ENCODE measurements around the gene TUBGCP6.

Gene TUBGCP6

GRCh38 chr22:50257451-50258360 is 12.9 kb upstream of the TUBGCP6 start:
- no peak for TF ChIP-seq ARNTL (CRISPR knock-in tag; IDR thresholded peaks at IDR 0.05; ENCODE audit: borderline replicate concordance, low read depth)
- no peak for TF ChIP-seq POU6F1 (CRISPR knock-in tag; IDR thresholded peaks at IDR 0.05; ENCODE audit: borderline replicate concordance, low read depth)
- no peak for TF ChIP-seq ZFP30 (CRISPR knock-in tag; IDR thresholded peaks at IDR 0.05)
- TF ChIP-seq CSRNP3 (CRISPR knock-in tag; IDR thresholded peaks at IDR 0.05) = no peak
- TF ChIP-seq ZFP3 (CRISPR knock-in tag; IDR thresholded peaks at IDR 0.05) = no peak
- TF ChIP-seq PPARA (CRISPR knock-in tag; IDR thresholded peaks at IDR 0.05; ENCODE audit: borderline replicate concordance) = no peak
- no peak for TF ChIP-seq RARB (CRISPR knock-in tag; IDR thresholded peaks at IDR 0.05)
- no peak for TF ChIP-seq TOX (CRISPR knock-in tag; IDR thresholded peaks at IDR 0.05; ENCODE audit: borderline replicate concordance)
- no peak for ATAC-seq

- TF ChIP-seq GLIS3 (CRISPR knock-in tag; IDR thresholded peaks at IDR 0.05) = no peak
- TF ChIP-seq CSRNP3 (CRISPR knock-in tag; IDR thresholded peaks at IDR 0.05) = no peak
- no peak for TF ChIP-seq ZFP3 (CRISPR knock-in tag; IDR thresholded peaks at IDR 0.05)
- no peak for TF ChIP-seq ZNF565 (CRISPR knock-in tag; conservative IDR thresholded peaks at IDR 0.05; ENCODE audit: low read depth)
- TF ChIP-seq PATZ1 (CRISPR knock-in tag; IDR thresholded peaks at IDR 0.05; ENCODE audit: borderline replicate concordance) = no peak
- TF ChIP-seq CSDC2 (CRISPR knock-in tag; IDR thresholded peaks at IDR 0.05) = no peak
- no peak for TF ChIP-seq SNAI2 (CRISPR knock-in tag; IDR thresholded peaks at IDR 0.05)
- TF ChIP-seq ZC3H10 (CRISPR knock-in tag; IDR thresholded peaks at IDR 0.05) = no peak
- no peak for TF ChIP-seq OSR1 (CRISPR knock-in tag; IDR thresholded peaks at IDR 0.05)
- TF ChIP-seq ZNF8 (CRISPR knock-in tag; IDR thresholded peaks at IDR 0.05) = no peak
- TF ChIP-seq ESRRG (CRISPR knock-in tag; IDR thresholded peaks at IDR 0.05) = no peak
- TF ChIP-seq ZNF70 (CRISPR knock-in tag; IDR thresholded peaks at IDR 0.05) = no peak
- no peak for TF ChIP-seq ARNTL (CRISPR knock-in tag; IDR thresholded peaks at IDR 0.05; ENCODE audit: borderline replicate concordance, low read depth)
- no peak for TF ChIP-seq BACH2 (CRISPR knock-in tag; IDR thresholded peaks at IDR 0.05; ENCODE audit: borderline replicate concordance)
- TF ChIP-seq TOX (CRISPR knock-in tag; IDR thresholded peaks at IDR 0.05; ENCODE audit: borderline replicate concordance) = no peak
- TF ChIP-seq PPARA (CRISPR knock-in tag; IDR thresholded peaks at IDR 0.05; ENCODE audit: borderline replicate concordance) = no peak
- no peak for ATAC-seq
Measured at GRCh38 chr22:50257041-50257440, 12.2 kb upstream of the TUBGCP6 start.

- ATAC-seq = no peak
- TF ChIP-seq ZFP3 (CRISPR knock-in tag; IDR thresholded peaks at IDR 0.05) (no peak), GLIS3 (CRISPR knock-in tag; IDR thresholded peaks at IDR 0.05) (no peak), CSRNP3 (CRISPR knock-in tag; IDR thresholded peaks at IDR 0.05) (no peak), ESRRG (CRISPR knock-in tag; IDR thresholded peaks at IDR 0.05) (no peak), PATZ1 (CRISPR knock-in tag; IDR thresholded peaks at IDR 0.05; ENCODE audit: borderline replicate concordance) (no peak), ZNF70 (CRISPR knock-in tag; IDR thresholded peaks at IDR 0.05) (no peak), RARB (CRISPR knock-in tag; IDR thresholded peaks at IDR 0.05) (no peak), BACH2 (CRISPR knock-in tag; IDR thresholded peaks at IDR 0.05; ENCODE audit: borderline replicate concordance) (no peak), OSR1 (CRISPR knock-in tag; IDR thresholded peaks at IDR 0.05) (no peak), SNAI2 (CRISPR knock-in tag; IDR thresholded peaks at IDR 0.05) (no peak)
Measured at GRCh38 chr22:50256258-50256862, 11.5 kb upstream of the TUBGCP6 start.

Measured in SK-N-SH treated with all-trans-retinoic acid at 6 μM for 48 hours (cell line).